HFFc6 (cell line): ENCODE data around the gene JAG1. TPM values are rescaled to one million over a fixed set of nuclear protein-coding genes. Genes with fewer than 3 reads are reported as not detected.

ENCODE experiments used
- DNase-seq: peaks from one replicate; pipeline ENCODE4 v3.0.0-alpha.2; 2018
- H3K27ac Mint-ChIP-seq: 2 replicates; pipeline ENCODE4 v1.8.0; 2020; ENCODE audit warnings: mild to moderate bottlenecking, mixed read lengths
- H3K27me3 Mint-ChIP-seq: 2 replicates; pipeline ENCODE4 v1.8.0; 2021; ENCODE audit warnings: mild to moderate bottlenecking, moderate library complexity, mixed read lengths; ENCODE audit not compliant: insufficient read depth
- H3K36me3 Mint-ChIP-seq: 2 replicates; pipeline ENCODE4 v1.8.0; 2021; ENCODE audit warnings: low read depth, mixed read lengths
- H3K4me1 Mint-ChIP-seq: 2 replicates; pipeline ENCODE4 v1.8.0; 2020; ENCODE audit warnings: low read depth, mixed read lengths
- H3K4me3 Mint-ChIP-seq: 2 replicates; pipeline ENCODE4 v1.8.0; 2020; ENCODE audit warnings: mild to moderate bottlenecking, moderate library complexity, mixed read lengths
- H3K9me3 Mint-ChIP-seq: 2 replicates; pipeline ENCODE4 v1.8.0; 2020; ENCODE audit warnings: mild to moderate bottlenecking, mixed read lengths
- CTCF ChIP-seq: fragments of 200-600 bp; sonication (generic); IDR thresholded peaks from 2 replicates; pipeline ENCODE4 v1.5.0; 2021; ENCODE audit warnings: antibody characterized with exemption, mild to moderate bottlenecking
- total RNA-seq, 6 experiments: library from RNA; stranded (reverse); fragmentation: NEBNext Ultra II Directional; extraction: Animal tissue kit (Norgen Biotek cat#: 25700); gene quantifications; 2 replicates in 1 of 6; 3 replicates in 5 of 6; pipeline ENCODE4 v1.2.3, GENCODE V29; 2021

Gene JAG1
- total RNA-seq, 6 experiments from 2014 or later, result 3.0 to 9.3 (median 8.2) TPM

DNA sequence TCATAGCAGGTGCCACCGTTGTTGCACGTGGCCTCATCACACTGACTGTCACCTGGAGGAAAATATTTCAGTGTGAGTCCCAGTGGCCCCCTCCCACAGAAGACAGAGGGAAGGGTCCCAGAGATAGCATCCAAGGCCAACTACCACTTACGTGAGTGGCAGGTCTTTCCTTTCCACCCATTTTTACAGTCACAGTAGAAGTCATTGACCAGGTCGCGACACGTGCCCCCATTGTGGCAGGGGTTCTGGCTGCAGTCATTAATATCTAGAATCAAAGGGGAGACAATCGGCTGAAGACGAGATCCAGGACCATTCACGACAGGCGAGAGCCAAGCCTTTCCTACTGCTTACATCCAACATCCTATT lies 28.6 kb downstream of the JAG1 start:
- Mint-ChIP-seq H3K4me1 (peaks cover 31% of the 10 kb centered on the region), H3K36me3 (peaks cover 48% of the 10 kb centered on the region), H3K27me3 (no peaks in the 10 kb centered on the region; the same call in 1 of the 2 replicates), H3K9me3 (no peaks in the 10 kb centered on the region), H3K27ac (no peak overlapping the region), H3K4me3 (no peak overlapping the region)
- no peak for DNase-seq
- no peak for TF ChIP-seq CTCF

- TF ChIP-seq CTCF, result no peak
- DNase-seq, result no peak
- no peak overlapping the region for H3K4me3 Mint-ChIP-seq
- peaks cover 26% of the 10 kb centered on the region for H3K4me1 Mint-ChIP-seq
- no peaks in the 10 kb centered on the region for H3K9me3 Mint-ChIP-seq
- peaks cover 47% of the 10 kb centered on the region for H3K36me3 Mint-ChIP-seq
- H3K27ac Mint-ChIP-seq, result no peak overlapping the region
- H3K27me3 Mint-ChIP-seq, result no peaks in the 10 kb centered on the region; the same call in 1 of the 2 replicates
Observed at GRCh38 chr20:10644458-10645204, 29.2 kb downstream of the JAG1 start.

DNA sequence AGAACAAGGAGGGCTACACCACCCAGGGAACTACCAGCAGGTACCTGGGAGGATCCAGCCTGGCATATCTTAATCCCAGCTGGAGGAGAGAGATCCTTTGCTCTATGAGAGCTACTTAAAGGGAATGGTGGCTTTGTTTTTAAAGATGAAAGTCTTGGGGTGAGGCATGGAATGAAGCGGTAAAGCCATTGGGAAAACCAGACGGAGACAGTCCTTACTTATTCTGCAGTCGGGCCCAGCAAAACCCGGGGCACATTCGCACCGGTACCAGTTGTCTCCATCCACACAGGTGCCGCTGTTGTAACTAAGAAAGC lies 30.3 kb downstream of the JAG1 start:
- Mint-ChIP-seq H3K36me3 (peaks cover 44% of the 10 kb centered on the region), H3K27me3 (no peaks in the 10 kb centered on the region; the same call in 1 of the 2 replicates), H3K4me3 (no peak overlapping the region), H3K9me3 (no peaks in the 10 kb centered on the region), H3K27ac (no peak overlapping the region), H3K4me1 (peaks cover 14% of the 10 kb centered on the region)
- no peak for TF ChIP-seq CTCF
- no peak for DNase-seq

GRCh38 chr20:10642856-10643559 lies 30.8 kb downstream of the JAG1 start:
- peaks cover 40% of the 10 kb centered on the region for H3K36me3 Mint-ChIP-seq
- H3K4me3 Mint-ChIP-seq, result no peak overlapping the region
- DNase-seq, result no peak
- peaks cover 9% of the 10 kb centered on the region for H3K4me1 Mint-ChIP-seq
- H3K27ac Mint-ChIP-seq, result no peak overlapping the region
- TF ChIP-seq CTCF, result no peak
- H3K9me3 Mint-ChIP-seq, result no peaks in the 10 kb centered on the region
- H3K27me3 Mint-ChIP-seq, result no peaks in the 10 kb centered on the region; the same call in 1 of the 2 replicates

DNA sequence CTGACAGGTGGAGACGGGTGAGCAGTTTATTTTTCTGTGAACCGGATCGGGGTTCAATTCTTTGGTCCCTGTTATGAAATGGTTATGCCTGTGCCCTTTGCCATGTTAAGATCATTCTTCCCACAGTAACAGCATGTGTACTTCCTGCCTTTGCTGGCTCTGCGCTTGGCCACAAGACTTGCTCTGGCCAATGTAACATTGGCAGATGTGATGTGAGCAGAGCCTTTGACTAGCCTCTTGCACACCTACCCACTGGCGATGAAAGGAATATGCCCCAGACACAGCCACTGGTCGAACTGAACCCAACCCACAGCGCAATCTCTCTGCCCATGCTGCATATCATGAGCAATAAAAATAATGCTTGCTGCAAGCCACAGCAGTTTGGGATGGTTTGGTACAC lies 31.9 kb downstream of the JAG1 start:
- Mint-ChIP-seq H3K4me3 (no peak overlapping the region), H3K27ac (no peak overlapping the region), H3K9me3 (no peaks in the 10 kb centered on the region), H3K4me1 (no peaks in the 10 kb centered on the region; the same call in 1 of the 2 replicates), H3K27me3 (no peaks in the 10 kb centered on the region; the same call in 1 of the 2 replicates), H3K36me3 (peaks cover 31% of the 10 kb centered on the region)
- DNase-seq, result no peak
- TF ChIP-seq CTCF, result no peak
